DMS 273 (cell line): ENCODE results near the gene EXT2.

Experiments used
- DNase-seq: peaks from one replicate; lab custom pipeline; 2025; ENCODE audit not compliant: unreplicated experiment; lab: John Stamatoyannopoulos, UW

The EXT2 gene

GRCh38 chr11:44095506-44096359, at the start of gene EXT2:
TSS of gene EXT2 (plus strand) at chr11:44095678. CDS start at chr11:44107713, 12,035 bp downstream.
- peak; percentile 85 for DNase-seq

GRCh38 chr11:44046182-44046581, 49.3 kb upstream of the EXT2 start:
- DNase-seq: no peak

GRCh38 chr11:44047298-44047697, 48.2 kb upstream of the EXT2 start:
- no peak for DNase-seq

- no peak for DNase-seq
Observed at GRCh38 chr11:44047931-44048431, 47.5 kb upstream of the EXT2 start, which contains the start of gene ACCSL. TSS of gene ACCSL (plus strand) at chr11:44047981. CDS start at chr11:44048037, 56 bp downstream.

- no peak for DNase-seq
Observed at GRCh38 chr11:44049832-44050231, 45.6 kb upstream of the EXT2 start.

GRCh38 chr11:44051171-44051570, 44.3 kb upstream of the EXT2 start:
- no peak for DNase-seq

GRCh38 chr11:44057340-44057739, 38.1 kb upstream of the EXT2 start:
- peak; percentile 4 for DNase-seq

GRCh38 chr11:44058275-44058674, 37.2 kb upstream of the EXT2 start:
- DNase-seq: no peak

- no peak for DNase-seq
Observed at GRCh38 chr11:44065161-44065661, 30.3 kb upstream of the EXT2 start.

GRCh38 chr11:44065841-44066731, 29.4 kb upstream of the EXT2 start, which contains the start of gene ACCS:
TSS of gene ACCS (plus strand) at chr11:44066270. CDS start at chr11:44067628, 1,358 bp downstream.
- peak; percentile 95 for DNase-seq

- DNase-seq: peak; percentile 52
Observed at GRCh38 chr11:44066732-44067141, 28.7 kb upstream of the EXT2 start.

GRCh38 chr11:44067266-44067665, 28.2 kb upstream of the EXT2 start:
- no peak for DNase-seq

GRCh38 chr11:44068180-44068579, 27.3 kb upstream of the EXT2 start:
- no peak for DNase-seq

- DNase-seq: no peak
Observed at GRCh38 chr11:44071157-44071556, 24.3 kb upstream of the EXT2 start.

GRCh38 chr11:44072757-44073658, 22.5 kb upstream of the EXT2 start:
- no peak for DNase-seq

- no peak for DNase-seq
Observed at GRCh38 chr11:44078794-44079193, 16.7 kb upstream of the EXT2 start.

GRCh38 chr11:44079376-44079775, 16.1 kb upstream of the EXT2 start:
- DNase-seq: no peak

GRCh38 chr11:44080951-44081350, 14.5 kb upstream of the EXT2 start:
- no peak for DNase-seq

GRCh38 chr11:44082645-44083044, 12.8 kb upstream of the EXT2 start:
- DNase-seq: no peak

- DNase-seq: no peak
Observed at GRCh38 chr11:44083433-44083832, 12.0 kb upstream of the EXT2 start.
